Choroid plexus epithelial cell (primary cell): ENCODE data around the gene SPPL2B.

Experiments
- DNase-seq: peaks from one replicate; pipeline ENCODE4 v3.0.0-alpha.2; 2010; ENCODE audit warnings: low read depth
- H3K4me3 ChIP-seq: 2 replicates; pipeline ENCODE4 v1.5.1; 2011; ENCODE audit warnings: low read depth, mild to moderate bottlenecking, control low read depth, low read length, moderate library complexity
- CTCF ChIP-seq: conservative IDR thresholded peaks from 2 replicates; pipeline ENCODE4 v1.5.1; 2011; ENCODE audit warnings: low read depth, mild to moderate bottlenecking, control low read depth, inconsistent platforms, low read length, moderate library complexity

Gene SPPL2B

GRCh38 chr19:2286402-2287140, 41.9 kb upstream of the SPPL2B start:
- TF ChIP-seq CTCF: no peak
- H3K4me3 ChIP-seq: no peak overlapping the region
- DNase-seq: no peak

GRCh38 chr19:2287585-2288337, 40.7 kb upstream of the SPPL2B start:
- no peak for DNase-seq
- no peak overlapping the region for H3K4me3 ChIP-seq
- TF ChIP-seq CTCF: no peak

- no peak for DNase-seq
- no peak overlapping the region for H3K4me3 ChIP-seq
- TF ChIP-seq CTCF: no peak
Observed at GRCh38 chr19:2288338-2288817, 40.1 kb upstream of the SPPL2B start.

GRCh38 chr19:2288818-2289713, 39.4 kb upstream of the SPPL2B start:
- no peak overlapping the region for H3K4me3 ChIP-seq
- DNase-seq: no peak
- TF ChIP-seq CTCF: no peak

- no peak for TF ChIP-seq CTCF
- no peak for DNase-seq
- H3K4me3 ChIP-seq: no peak overlapping the region
Observed at GRCh38 chr19:2289714-2290435, 38.6 kb upstream of the SPPL2B start.

GRCh38 chr19:2290441-2291184, 37.9 kb upstream of the SPPL2B start:
- no peak for TF ChIP-seq CTCF
- DNase-seq: no peak
- H3K4me3 ChIP-seq: no peak overlapping the region
